RPMI7951 (cell line): Measurements from ENCODE around the gene SPATA31D3. TPM values are rescaled to one million over a fixed set of nuclear protein-coding genes. Genes with fewer than 3 reads are reported as not detected.
A peak's percentile ranks its signal among the peaks of the same experiment; 100 is the strongest.
"Not testable (repeated sequence)": the region's sequence is repeated elsewhere in the genome, so short reads cannot be mapped to it uniquely, and the experiment has no call there.

Experiments used
- DNase-seq: peaks from one replicate; pipeline ENCODE4 v3.0.0-alpha.2; 2012; ENCODE audit warnings: low read depth
- total RNA-seq: library from RNA; depleted of rRNA; stranded (reverse); fragments of >200 nt; shearing (Covaris generic); gene quantifications from 2 replicates; pipeline ENCODE4 v1.2.3, GENCODE V29; 2014; rRNA removed

Gene SPATA31D3
- total RNA-seq, 1 experiment from 2014 or later = not detected

- DNase-seq = no peak
Observed at GRCh38 chr9:81976351-81976750, 33.1 kb downstream of the SPATA31D3 start.

- DNase-seq = no peak
Observed at GRCh38 chr9:81979196-81979595, 35.9 kb downstream of the SPATA31D3 start.

- DNase-seq = no peak
Observed at GRCh38 chr9:81980568-81980967, 37.3 kb downstream of the SPATA31D3 start.

GRCh38 chr9:81981883-81982282, 38.6 kb downstream of the SPATA31D3 start:
- DNase-seq = no peak

GRCh38 chr9:81984928-81985327, 41.6 kb downstream of the SPATA31D3 start:
- DNase-seq = no peak

GRCh38 chr9:81986051-81986450, 42.8 kb downstream of the SPATA31D3 start:
- DNase-seq = no peak

GRCh38 chr9:81988472-81988871, 45.2 kb downstream of the SPATA31D3 start, which contains the start of gene SPATA31D1:
Gene SPATA31D1 (plus strand): TSS chr9:81988772. CDS start chr9:81988819, 47 bp downstream.
- DNase-seq = not testable (repeated sequence)

- DNase-seq = no peak
Observed at GRCh38 chr9:81989700-81990099, 46.4 kb downstream of the SPATA31D3 start.

- peak; percentile 15 for DNase-seq
Observed at GRCh38 chr9:81993656-81994055, 50.4 kb downstream of the SPATA31D3 start.

Other genes with a start within 250 kb of the SPATA31D3 start
- gene SPATA31D4, start 15.1 kb upstream of the SPATA31D3 start, total RNA-seq = not detected in 2 replicates
- gene SPATA31D1, start 45.3 kb downstream of the SPATA31D3 start, total RNA-seq = not detected in 2 replicates